Ovary (tissue), 9 donors: Measurements from ENCODE around the gene PPDPF. TPM values are rescaled to one million over a fixed set of nuclear protein-coding genes. Genes with fewer than 3 reads are reported as not detected.

Experiments used
- DNase-seq, 5 donors: peaks; one replicate each; pipeline ENCODE4 v3.0.0-alpha.2; 2019 to 2020
- H3K27ac ChIP-seq, 2 donors: fragments of 200-600 bp; one replicate each; pipeline versions ENCODE4 v1.5.1 to v1.8.0; 2019 to 2022
- H3K27me3 ChIP-seq: fragments of 200-600 bp; one replicate; pipeline ENCODE4 v1.8.0; 2022
- H3K36me3 ChIP-seq: fragments of 200-600 bp; sonication (generic); one replicate; pipeline ENCODE4 v1.5.1; 2019
- H3K4me1 ChIP-seq: one replicate; pipeline ENCODE4 v1.8.1; 2013; ENCODE audit warnings: mild to moderate bottlenecking, moderate library complexity; ENCODE audit not compliant: insufficient read depth
- H3K4me3 ChIP-seq: fragments of 200-600 bp; sonication (generic); one replicate; pipeline ENCODE4 v1.5.1; 2017
- H3K9me3 ChIP-seq, 2 donors: fragments of 200-600 bp in 1 of 2; sonication (generic) in 1 of 2; one replicate each; pipeline versions ENCODE4 v1.5.1 to v1.8.1; 2013 to 2019; ENCODE audit warnings: mild to moderate bottlenecking in 1 of 2, moderate library complexity in 1 of 2
- CTCF ChIP-seq, 3 donors: fragments of 450-650 bp in 2 of 3; fragments of 200-600 bp in 1 of 3; IDR thresholded peaks; one replicate each; pipeline versions ENCODE4 v1.5.1 to v1.8.0; 2016 to 2022; ENCODE audit warnings: antibody characterized with exemption in 3 of 3, mild to moderate bottlenecking in 1 of 3
- EP300 ChIP-seq: sonication (generic); formaldehyde crosslinking; IDR thresholded peaks from one replicate; pipeline ENCODE4 v1.6.1; 2017; ENCODE audit warnings: antibody characterized with exemption
- POLR2A ChIP-seq: fragments of 450-650 bp; IDR thresholded peaks from one replicate; pipeline ENCODE4 v1.6.1; 2017; ENCODE audit warnings: antibody characterized with exemption, mild to moderate bottlenecking, moderate library complexity
- whole genome bisulfite sequencing, 3 donors: extraction: QIAGEN DNeasy Blood & Tissue Kit in 1 of 3; methylation state at CpG; one replicate each; pipeline versions ENCODE4 v1.1.5 to v1.1.7; 2013 to 2017; 5-methylcytosine and 5-hydroxymethylcytosine counted together
- intact Hi-C, 4 donors: fragments of 100-400 bp; cut with DNase I; formaldehyde crosslinking; loops; one replicate each; pipeline versions ENCODE4 v1.11.0 to v1.15.1; 2022 to 2023
- polyA plus RNA-seq, 2 donors: library from polyadenylated mRNA; stranded (reverse); fragments of 200-250 nt in 1 of 2; fragments of 350-450 nt in 1 of 2; fragmentation: Illumina TruSeq in 1 of 2; extraction: RNeasy Lipid Tissue Mini Kit (QIAGEN cat#74804) in 1 of 2; gene quantifications; one replicate each; pipeline ENCODE4 v1.2.3, GENCODE V29; 2013 to 2014
- total RNA-seq, 7 donors: library from RNA; depleted of rRNA in 2 of 7; stranded (reverse); fragments of >200 nt in 2 of 7; fragmentation: NEBNext Ultra II Directional in 3 of 7; extraction: Animal tissue kit (Norgen Biotek cat#: 25700) in 3 of 7; gene quantifications; one replicate each; pipeline versions ENCODE4 v1.1.0 to v1.2.4, GENCODE V29; 2016 to 2023
- donor health status: DM: no; HTN: no; CAD: no; lungs with moderate emphysema.
- donor health status: DM: no; HTN: no; CAD: no.
- donor health status: Bipolar disorder and iron deficiency.
- donor health status: DM: yes; HTN: yes; CAD: no.
- donor health status: DM: no; HTN: no; CAD: no.
- donor health status: DM: yes; HTN: yes; CAD: no.

PPDPF gene
- total and polyA plus RNA-seq, 9 donors = 4.9 to 315 (median 201) TPM

DNA sequence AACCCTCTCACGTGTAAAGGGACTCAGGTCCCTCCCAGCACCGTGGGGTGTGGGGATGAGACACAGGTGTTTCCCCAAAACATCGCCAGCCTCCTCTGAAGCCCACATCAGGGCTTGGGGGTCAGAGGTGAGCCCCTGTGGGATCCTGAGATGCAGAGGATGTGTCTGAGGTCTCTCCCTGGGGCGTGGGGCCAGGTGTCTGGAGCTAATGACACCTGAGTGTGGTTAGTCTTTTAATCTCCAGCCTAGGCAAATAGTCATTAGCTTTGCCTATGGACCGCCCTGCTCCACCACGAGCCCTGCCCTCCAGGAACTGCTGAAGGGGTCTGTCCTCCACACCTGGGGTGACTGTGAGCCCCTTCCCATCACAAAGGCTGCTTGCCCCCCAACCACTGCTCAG is 25.2 kb downstream of the PPDPF start:
- no peak overlapping the region for H3K27ac ChIP-seq
- 55 to 61% (median 59%) methylated on average over 6 of the region's 6 CpGs for WGBS, 3 donors
- no peaks in the 10 kb centered on the region for H3K27me3 ChIP-seq
- H3K9me3 ChIP-seq = no peaks in the 10 kb centered on the region
- H3K36me3 ChIP-seq = no peaks in the 10 kb centered on the region
- intact Hi-C loops = no loop called here
- no peak overlapping the region for H3K4me3 ChIP-seq
- no peak for DNase-seq
- no peaks in the 10 kb centered on the region for H3K4me1 ChIP-seq
- no peak for TF ChIP-seq EP300
- no peak for TF ChIP-seq POLR2A
- TF ChIP-seq CTCF (IDR thresholded peaks at IDR 0.05) = no peak

DNA sequence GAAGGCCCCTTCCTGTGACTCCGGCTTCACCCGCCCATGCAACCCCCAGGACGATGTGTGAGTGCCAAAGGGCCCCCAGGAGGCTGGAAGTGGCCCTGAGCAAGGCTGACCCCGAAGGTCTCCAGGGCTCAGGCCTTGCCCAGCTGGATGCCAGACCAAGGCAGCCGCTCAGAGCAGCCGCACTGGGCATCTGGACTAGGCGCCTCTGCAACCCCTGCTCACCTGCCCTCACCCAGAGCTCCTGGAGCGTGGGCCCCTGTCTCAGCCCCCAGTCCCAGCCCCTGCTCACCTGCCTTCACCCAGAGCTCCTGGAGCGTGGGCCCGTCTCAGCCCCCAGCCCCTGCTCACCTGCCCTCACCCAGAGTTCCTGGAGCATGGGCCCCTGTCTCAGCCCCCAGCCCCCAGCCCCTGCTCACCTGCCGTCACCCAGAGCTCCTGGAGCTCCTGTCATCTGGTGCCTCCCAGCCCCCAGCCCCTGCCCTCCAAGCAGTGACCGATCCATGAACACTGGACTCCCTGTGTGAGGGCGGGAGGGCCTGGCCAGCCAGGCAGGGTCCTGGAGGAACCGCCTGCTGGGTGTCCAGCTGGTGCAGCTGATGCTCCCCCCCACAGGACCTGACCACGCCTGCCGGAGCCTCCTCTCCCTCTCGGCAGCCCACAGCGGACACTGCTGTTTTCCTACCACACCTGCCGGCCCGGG is 25.8 kb downstream of the PPDPF start:
- Histone ChIP-seq H3K36me3 (no peaks in the 10 kb centered on the region), H3K27ac (no peak overlapping the region), H3K4me3 (no peak overlapping the region), H3K4me1 (no peaks in the 10 kb centered on the region), H3K9me3 (no peaks in the 10 kb centered on the region), H3K27me3 (no peaks in the 10 kb centered on the region)
- intact Hi-C loops = no loop called here
- DNase-seq = no peak
- WGBS, 3 donors = 59 to 69% (median 64%) methylated on average over 18 to 20 of the region's 20 CpGs
- no peak for TF ChIP-seq POLR2A
- no peak for TF ChIP-seq EP300
- TF ChIP-seq CTCF (IDR thresholded peaks at IDR 0.05) = no peak

DNA sequence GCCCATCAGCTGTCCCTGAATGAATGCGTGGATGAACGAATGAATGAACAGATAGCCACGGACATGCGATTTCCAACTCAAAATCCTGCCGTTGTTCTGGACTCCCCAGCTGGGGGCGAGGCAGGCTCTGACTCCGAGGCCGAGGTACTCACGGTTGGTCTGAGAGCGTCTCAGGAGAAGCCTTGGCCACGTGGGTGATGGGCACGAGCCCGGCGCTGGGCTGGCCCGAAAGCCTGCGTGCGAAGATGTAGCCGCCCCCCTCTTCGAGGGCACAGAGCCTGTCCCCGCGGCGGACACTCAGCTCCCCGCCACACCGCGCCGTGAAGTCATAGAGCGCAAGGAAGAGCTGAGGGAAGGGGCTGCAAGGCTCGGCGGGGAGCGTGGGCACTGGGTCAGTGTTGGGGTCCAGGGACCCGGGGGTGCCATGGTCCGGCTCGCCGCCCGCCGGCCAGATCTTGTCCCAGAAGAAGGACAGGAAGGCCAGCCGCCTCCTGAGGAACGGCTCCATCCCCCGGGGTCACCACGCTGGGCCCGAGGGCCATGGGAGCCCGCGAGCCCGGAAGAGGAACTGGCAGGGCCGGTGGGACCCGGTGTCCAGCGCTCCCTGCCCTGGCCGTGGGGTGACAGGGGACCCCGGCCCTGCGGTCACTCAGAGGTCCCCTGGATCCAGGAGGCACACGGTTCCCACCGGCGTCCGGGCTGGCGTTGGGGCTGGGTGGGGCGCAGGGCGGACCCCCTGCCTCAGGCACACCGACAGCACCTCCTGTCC is 26.6 kb downstream of the PPDPF start:
- no peak for DNase-seq
- no peak overlapping the region for H3K27ac ChIP-seq
- WGBS, 3 donors = 39 to 51% (median 50%) methylated on average over 38 to 58 of the region's 58 CpGs
- H3K4me3 ChIP-seq = no peak overlapping the region
- H3K27me3 ChIP-seq = no peaks in the 10 kb centered on the region
- no peaks in the 10 kb centered on the region for H3K36me3 ChIP-seq
- TF ChIP-seq EP300 (no peak), POLR2A (no peak), CTCF (IDR thresholded peaks at IDR 0.05) (no peak)
- no peaks in the 10 kb centered on the region for H3K9me3 ChIP-seq
- intact Hi-C loops = no loop called here
- H3K4me1 ChIP-seq = no peaks in the 10 kb centered on the region

DNA sequence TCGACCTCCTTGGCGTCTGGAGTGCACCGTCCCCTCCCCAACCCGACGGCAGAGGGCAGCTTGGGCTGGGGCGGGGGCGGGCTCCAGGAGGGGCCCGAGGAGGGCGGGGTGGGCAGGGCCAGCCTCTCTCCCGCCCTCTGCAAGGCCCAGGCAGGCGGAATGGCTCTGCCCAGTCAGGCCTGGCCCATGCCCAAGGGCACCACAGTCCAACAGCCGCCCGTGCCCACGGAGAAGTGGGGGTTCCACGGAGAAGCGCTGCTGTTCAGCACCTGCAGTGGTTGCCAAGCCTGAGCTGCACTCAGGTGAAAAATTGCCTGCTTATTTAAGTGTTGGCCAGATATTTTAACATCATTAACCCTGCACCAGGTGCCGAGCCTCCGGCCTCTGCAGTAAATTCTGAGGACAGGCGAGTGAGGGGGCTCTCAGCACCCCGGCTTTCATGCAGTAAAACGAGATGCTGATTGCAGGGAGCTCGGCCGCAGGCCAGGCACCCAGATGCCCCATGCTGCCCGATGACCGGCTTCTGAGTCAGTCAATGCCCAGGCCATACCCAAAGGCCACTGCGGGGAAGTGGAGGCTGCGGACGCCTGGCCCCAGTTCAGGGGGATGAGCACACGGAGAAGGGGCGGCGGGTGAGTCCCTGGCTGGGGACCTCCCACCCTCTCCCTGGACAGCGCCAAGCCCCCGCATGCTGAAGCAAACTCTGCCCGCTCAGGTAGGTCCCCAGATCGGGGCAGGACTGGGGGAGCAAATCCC is 27.3 kb downstream of the PPDPF start, which contains the start of gene SRMS:
Gene SRMS, minus strand, starts transcription at position 25 of the 756 bp plus-strand sequence. CDS start 286 bp downstream, outside the sequence.
- H3K4me1 ChIP-seq = no peaks in the 10 kb centered on the region
- H3K4me3 ChIP-seq = no peak within 1 kb of the TSS
- 28 to 42% (median 30%) methylated on average over 30 to 35 of the region's 35 CpGs for WGBS, 3 donors
- no peak for TF ChIP-seq EP300
- TF ChIP-seq CTCF (IDR thresholded peaks at IDR 0.05) = no peak
- H3K36me3 ChIP-seq = no peaks in the 10 kb centered on the region
- no peaks in the 10 kb centered on the region for H3K27me3 ChIP-seq
- no peak within 1 kb of the TSS for H3K27ac ChIP-seq
- intact Hi-C loops = no loop called here
- no peak for DNase-seq
- no peaks in the 10 kb centered on the region for H3K9me3 ChIP-seq
